WTC11 (cell line): Measurements from ENCODE around the gene ZCCHC18. TPM values are rescaled to one million over a fixed set of nuclear protein-coding genes. Genes with fewer than 3 reads are reported as not detected.

Experiments
- ATAC-seq: fragments of 200-7000 bp; cut with Tn5 transposase; 2 replicates; pipeline ENCODE4 v1.10.0; 2021; ENCODE audit warnings: mild to moderate bottlenecking, moderate library complexity
- CTCF ChIA-PET: fragments of 300-600 bp; sonication (Branson Sonifier 250); formaldehyde crosslinking; loops from one replicate; lab custom pipeline; 2021; ENCODE audit warnings: antibody characterized with exemption; lab: Charles Lee
- POLR2A ChIA-PET: fragments of 350-600 bp; sonication (Branson Sonifier 250); formaldehyde crosslinking; loops from one replicate; lab custom pipeline; 2021; ENCODE audit warnings: antibody characterized with exemption; lab: Charles Lee
- DNase-seq: peaks from one replicate; pipeline ENCODE4 v3.0.0; 2021; ENCODE audit warnings: low spot score
- H3K27ac Mint-ChIP-seq: 2 replicates; pipeline ENCODE4 v1.8.0; 2021; ENCODE audit warnings: mixed read lengths
- H3K27me3 Mint-ChIP-seq: 2 replicates; pipeline ENCODE4 v1.8.0; 2021; ENCODE audit warnings: low read depth, mild to moderate bottlenecking, moderate library complexity, mixed read lengths
- H3K36me3 Mint-ChIP-seq: 2 replicates; pipeline ENCODE4 v1.8.0; 2021; ENCODE audit warnings: mixed read lengths
- H3K4me1 Mint-ChIP-seq: 2 replicates; pipeline ENCODE4 v1.8.0; 2022; ENCODE audit warnings: mixed read lengths
- H3K4me3 Mint-ChIP-seq: 2 replicates; pipeline ENCODE4 v1.8.0; 2021; ENCODE audit warnings: mild to moderate bottlenecking, moderate library complexity, mixed read lengths
- H3K9me3 Mint-ChIP-seq: 2 replicates; pipeline ENCODE4 v1.8.0; 2021; ENCODE audit warnings: mixed read lengths
- CREM ChIP-seq: sonication (generic); formaldehyde crosslinking; IDR thresholded peaks from 2 replicates; pipeline ENCODE4 v1.8.1; 2022; ENCODE audit warnings: mild to moderate bottlenecking, missing genetic modification reagents, moderate library complexity
- MXD4 ChIP-seq: fragments of 250-450 bp; sonication (Bioruptor Pico); IDR thresholded peaks from 2 replicates; pipeline ENCODE4 v1.8.0; 2021; ENCODE audit warnings: mild to moderate bottlenecking, moderate library complexity, borderline replicate concordance
- SMAD3 ChIP-seq: sonication (generic); formaldehyde crosslinking; IDR thresholded peaks from 2 replicates; pipeline ENCODE4 v1.8.0; 2022; ENCODE audit warnings: missing genetic modification reagents, mild to moderate bottlenecking, borderline replicate concordance
- SOX15 ChIP-seq: fragments of 250-450 bp; sonication (Bioruptor Pico); IDR thresholded peaks from 2 replicates; pipeline ENCODE4 v1.9.0; 2021; ENCODE audit warnings: mild to moderate bottlenecking
- TP53 ChIP-seq: sonication (generic); formaldehyde crosslinking; IDR thresholded peaks from 2 replicates; pipeline ENCODE4 v1.8.1; 2023; ENCODE audit warnings: mild to moderate bottlenecking, missing genetic modification reagents
- ZNF121 ChIP-seq: sonication (generic); formaldehyde crosslinking; IDR thresholded peaks from 2 replicates; pipeline ENCODE4 v1.8.0; 2023; ENCODE audit warnings: missing genetic modification reagents
- ZNF138 ChIP-seq: sonication (generic); formaldehyde crosslinking; conservative IDR thresholded peaks from 2 replicates; pipeline ENCODE4 v1.8.1; 2022; ENCODE audit warnings: mild to moderate bottlenecking, moderate library complexity, missing genetic modification reagents
- ZNF396 ChIP-seq: fragments of 250-450 bp; sonication (Bioruptor Pico); IDR thresholded peaks from 2 replicates; pipeline ENCODE4 v1.8.0; 2021; ENCODE audit warnings: mild to moderate bottlenecking, moderate library complexity, borderline replicate concordance
- ZNF416 ChIP-seq: fragments of 250-450 bp; sonication (Bioruptor Pico); IDR thresholded peaks from 2 replicates; pipeline ENCODE4 v1.9.0; 2021; ENCODE audit warnings: mild to moderate bottlenecking, inconsistent platforms
- total RNA-seq: library from RNA; stranded (reverse); gene quantifications from 3 replicates; pipeline ENCODE4 v1.2.3, GENCODE V29; 2021
- TF ChIP-seq, protein P1 (sequence below): sonication (generic); formaldehyde crosslinking; IDR thresholded peaks from 2 replicates; pipeline ENCODE4 v1.8.1; 2023; ENCODE audit warnings: mild to moderate bottlenecking, missing genetic modification reagents
- TF ChIP-seq, protein P2 (sequence below): sonication (generic); formaldehyde crosslinking; IDR thresholded peaks from 2 replicates; pipeline ENCODE4 v1.8.1; 2022; ENCODE audit warnings: mild to moderate bottlenecking, moderate library complexity, missing genetic modification reagents
- TF ChIP-seq, protein P3 (sequence below): sonication (generic); formaldehyde crosslinking; conservative IDR thresholded peaks from 2 replicates; pipeline ENCODE4 v1.8.1; 2022; ENCODE audit warnings: mild to moderate bottlenecking, missing genetic modification reagents
- TF ChIP-seq, protein P4 (sequence below): sonication (generic); formaldehyde crosslinking; IDR thresholded peaks from 2 replicates; pipeline ENCODE4 v1.8.0; 2023; ENCODE audit warnings: missing genetic modification reagents, mild to moderate bottlenecking, borderline replicate concordance
- TF ChIP-seq, protein P5 (sequence below): sonication (generic); formaldehyde crosslinking; IDR thresholded peaks from 2 replicates; pipeline ENCODE4 v1.8.1; 2022; ENCODE audit warnings: low read depth, missing genetic modification reagents, borderline replicate concordance
- TF ChIP-seq, protein P6 (sequence below): sonication (generic); formaldehyde crosslinking; IDR thresholded peaks from 2 replicates; pipeline ENCODE4 v1.8.0; 2022; ENCODE audit warnings: mild to moderate bottlenecking, missing genetic modification reagents
- TF ChIP-seq, protein P7 (sequence below): sonication (generic); formaldehyde crosslinking; IDR thresholded peaks from 2 replicates; pipeline ENCODE4 v1.8.1; 2023; ENCODE audit warnings: mild to moderate bottlenecking, missing genetic modification reagents
- TF ChIP-seq, protein P8 (sequence below): sonication (generic); formaldehyde crosslinking; IDR thresholded peaks from 2 replicates; pipeline ENCODE4 v1.8.1; 2022; ENCODE audit warnings: missing genetic modification reagents, borderline replicate concordance

Gene ZCCHC18
- total RNA-seq, 1 experiment from 2014 or later = 2.3 TPM

DNA sequence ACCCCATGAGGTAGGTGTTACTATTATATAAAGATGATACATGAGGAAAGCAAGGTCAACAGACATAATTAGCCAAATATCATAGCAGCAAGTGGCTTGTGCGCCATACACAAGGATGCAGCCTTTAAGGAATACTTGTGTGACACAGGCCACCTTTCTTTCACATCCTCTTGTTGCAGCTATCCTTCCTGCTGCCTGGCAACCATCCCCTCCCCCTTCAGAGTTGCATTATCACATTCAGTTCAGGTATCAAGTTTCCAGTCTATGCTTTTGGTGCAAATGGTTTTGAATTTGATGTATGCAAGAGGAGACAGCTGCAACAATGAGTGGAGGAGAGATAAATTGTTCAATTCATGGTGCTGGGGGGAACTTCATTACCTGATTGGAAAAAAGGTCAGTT, 6.4 kb downstream of the ZCCHC18 start:
- H3K9me3 Mint-ChIP-seq = no peaks in the 10 kb centered on the region
- TF ChIP-seq ZNF416 (no peak), TP53 (CRISPR knock-in tag) (no peak), SMAD3 (CRISPR knock-in tag) (no peak), ZNF138 (no peak), SOX15 (CRISPR knock-in tag) (no peak), ZNF121 (CRISPR knock-in tag) (no peak), ZNF396 (CRISPR knock-in tag) (no peak), CREM (CRISPR knock-in tag) (no peak), MXD4 (CRISPR knock-in tag) (no peak)
- TF ChIP-seq, protein P1, sequence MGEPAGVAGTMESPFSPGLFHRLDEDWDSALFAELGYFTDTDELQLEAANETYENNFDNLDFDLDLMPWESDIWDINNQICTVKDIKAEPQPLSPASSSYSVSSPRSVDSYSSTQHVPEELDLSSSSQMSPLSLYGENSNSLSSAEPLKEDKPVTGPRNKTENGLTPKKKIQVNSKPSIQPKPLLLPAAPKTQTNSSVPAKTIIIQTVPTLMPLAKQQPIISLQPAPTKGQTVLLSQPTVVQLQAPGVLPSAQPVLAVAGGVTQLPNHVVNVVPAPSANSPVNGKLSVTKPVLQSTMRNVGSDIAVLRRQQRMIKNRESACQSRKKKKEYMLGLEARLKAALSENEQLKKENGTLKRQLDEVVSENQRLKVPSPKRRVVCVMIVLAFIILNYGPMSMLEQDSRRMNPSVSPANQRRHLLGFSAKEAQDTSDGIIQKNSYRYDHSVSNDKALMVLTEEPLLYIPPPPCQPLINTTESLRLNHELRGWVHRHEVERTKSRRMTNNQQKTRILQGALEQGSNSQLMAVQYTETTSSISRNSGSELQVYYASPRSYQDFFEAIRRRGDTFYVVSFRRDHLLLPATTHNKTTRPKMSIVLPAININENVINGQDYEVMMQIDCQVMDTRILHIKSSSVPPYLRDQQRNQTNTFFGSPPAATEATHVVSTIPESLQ (CRISPR knock-in tag) = no peak
- TF ChIP-seq, protein P2, sequence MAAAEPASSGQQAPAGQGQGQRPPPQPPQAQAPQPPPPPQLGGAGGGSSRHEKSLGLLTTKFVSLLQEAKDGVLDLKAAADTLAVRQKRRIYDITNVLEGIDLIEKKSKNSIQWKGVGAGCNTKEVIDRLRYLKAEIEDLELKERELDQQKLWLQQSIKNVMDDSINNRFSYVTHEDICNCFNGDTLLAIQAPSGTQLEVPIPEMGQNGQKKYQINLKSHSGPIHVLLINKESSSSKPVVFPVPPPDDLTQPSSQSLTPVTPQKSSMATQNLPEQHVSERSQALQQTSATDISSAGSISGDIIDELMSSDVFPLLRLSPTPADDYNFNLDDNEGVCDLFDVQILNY = no peak
- TF ChIP-seq, protein P3, sequence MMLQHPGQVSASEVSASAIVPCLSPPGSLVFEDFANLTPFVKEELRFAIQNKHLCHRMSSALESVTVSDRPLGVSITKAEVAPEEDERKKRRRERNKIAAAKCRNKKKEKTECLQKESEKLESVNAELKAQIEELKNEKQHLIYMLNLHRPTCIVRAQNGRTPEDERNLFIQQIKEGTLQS (CRISPR knock-in tag) = no peak
- TF ChIP-seq, protein P4, sequence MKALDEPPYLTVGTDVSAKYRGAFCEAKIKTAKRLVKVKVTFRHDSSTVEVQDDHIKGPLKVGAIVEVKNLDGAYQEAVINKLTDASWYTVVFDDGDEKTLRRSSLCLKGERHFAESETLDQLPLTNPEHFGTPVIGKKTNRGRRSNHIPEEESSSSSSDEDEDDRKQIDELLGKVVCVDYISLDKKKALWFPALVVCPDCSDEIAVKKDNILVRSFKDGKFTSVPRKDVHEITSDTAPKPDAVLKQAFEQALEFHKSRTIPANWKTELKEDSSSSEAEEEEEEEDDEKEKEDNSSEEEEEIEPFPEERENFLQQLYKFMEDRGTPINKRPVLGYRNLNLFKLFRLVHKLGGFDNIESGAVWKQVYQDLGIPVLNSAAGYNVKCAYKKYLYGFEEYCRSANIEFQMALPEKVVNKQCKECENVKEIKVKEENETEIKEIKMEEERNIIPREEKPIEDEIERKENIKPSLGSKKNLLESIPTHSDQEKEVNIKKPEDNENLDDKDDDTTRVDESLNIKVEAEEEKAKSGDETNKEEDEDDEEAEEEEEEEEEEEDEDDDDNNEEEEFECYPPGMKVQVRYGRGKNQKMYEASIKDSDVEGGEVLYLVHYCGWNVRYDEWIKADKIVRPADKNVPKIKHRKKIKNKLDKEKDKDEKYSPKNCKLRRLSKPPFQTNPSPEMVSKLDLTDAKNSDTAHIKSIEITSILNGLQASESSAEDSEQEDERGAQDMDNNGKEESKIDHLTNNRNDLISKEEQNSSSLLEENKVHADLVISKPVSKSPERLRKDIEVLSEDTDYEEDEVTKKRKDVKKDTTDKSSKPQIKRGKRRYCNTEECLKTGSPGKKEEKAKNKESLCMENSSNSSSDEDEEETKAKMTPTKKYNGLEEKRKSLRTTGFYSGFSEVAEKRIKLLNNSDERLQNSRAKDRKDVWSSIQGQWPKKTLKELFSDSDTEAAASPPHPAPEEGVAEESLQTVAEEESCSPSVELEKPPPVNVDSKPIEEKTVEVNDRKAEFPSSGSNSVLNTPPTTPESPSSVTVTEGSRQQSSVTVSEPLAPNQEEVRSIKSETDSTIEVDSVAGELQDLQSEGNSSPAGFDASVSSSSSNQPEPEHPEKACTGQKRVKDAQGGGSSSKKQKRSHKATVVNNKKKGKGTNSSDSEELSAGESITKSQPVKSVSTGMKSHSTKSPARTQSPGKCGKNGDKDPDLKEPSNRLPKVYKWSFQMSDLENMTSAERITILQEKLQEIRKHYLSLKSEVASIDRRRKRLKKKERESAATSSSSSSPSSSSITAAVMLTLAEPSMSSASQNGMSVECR (CRISPR knock-in tag) = no peak
- TF ChIP-seq, protein P5, sequence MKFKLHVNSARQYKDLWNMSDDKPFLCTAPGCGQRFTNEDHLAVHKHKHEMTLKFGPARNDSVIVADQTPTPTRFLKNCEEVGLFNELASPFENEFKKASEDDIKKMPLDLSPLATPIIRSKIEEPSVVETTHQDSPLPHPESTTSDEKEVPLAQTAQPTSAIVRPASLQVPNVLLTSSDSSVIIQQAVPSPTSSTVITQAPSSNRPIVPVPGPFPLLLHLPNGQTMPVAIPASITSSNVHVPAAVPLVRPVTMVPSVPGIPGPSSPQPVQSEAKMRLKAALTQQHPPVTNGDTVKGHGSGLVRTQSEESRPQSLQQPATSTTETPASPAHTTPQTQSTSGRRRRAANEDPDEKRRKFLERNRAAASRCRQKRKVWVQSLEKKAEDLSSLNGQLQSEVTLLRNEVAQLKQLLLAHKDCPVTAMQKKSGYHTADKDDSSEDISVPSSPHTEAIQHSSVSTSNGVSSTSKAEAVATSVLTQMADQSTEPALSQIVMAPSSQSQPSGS (CRISPR knock-in tag) = no peak
- TF ChIP-seq, protein P6, sequence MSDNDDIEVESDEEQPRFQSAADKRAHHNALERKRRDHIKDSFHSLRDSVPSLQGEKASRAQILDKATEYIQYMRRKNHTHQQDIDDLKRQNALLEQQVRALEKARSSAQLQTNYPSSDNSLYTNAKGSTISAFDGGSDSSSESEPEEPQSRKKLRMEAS (CRISPR knock-in tag) = no peak
- TF ChIP-seq, protein P7, sequence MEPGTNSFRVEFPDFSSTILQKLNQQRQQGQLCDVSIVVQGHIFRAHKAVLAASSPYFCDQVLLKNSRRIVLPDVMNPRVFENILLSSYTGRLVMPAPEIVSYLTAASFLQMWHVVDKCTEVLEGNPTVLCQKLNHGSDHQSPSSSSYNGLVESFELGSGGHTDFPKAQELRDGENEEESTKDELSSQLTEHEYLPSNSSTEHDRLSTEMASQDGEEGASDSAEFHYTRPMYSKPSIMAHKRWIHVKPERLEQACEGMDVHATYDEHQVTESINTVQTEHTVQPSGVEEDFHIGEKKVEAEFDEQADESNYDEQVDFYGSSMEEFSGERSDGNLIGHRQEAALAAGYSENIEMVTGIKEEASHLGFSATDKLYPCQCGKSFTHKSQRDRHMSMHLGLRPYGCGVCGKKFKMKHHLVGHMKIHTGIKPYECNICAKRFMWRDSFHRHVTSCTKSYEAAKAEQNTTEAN (CRISPR knock-in tag) = no peak
- TF ChIP-seq, protein P8, sequence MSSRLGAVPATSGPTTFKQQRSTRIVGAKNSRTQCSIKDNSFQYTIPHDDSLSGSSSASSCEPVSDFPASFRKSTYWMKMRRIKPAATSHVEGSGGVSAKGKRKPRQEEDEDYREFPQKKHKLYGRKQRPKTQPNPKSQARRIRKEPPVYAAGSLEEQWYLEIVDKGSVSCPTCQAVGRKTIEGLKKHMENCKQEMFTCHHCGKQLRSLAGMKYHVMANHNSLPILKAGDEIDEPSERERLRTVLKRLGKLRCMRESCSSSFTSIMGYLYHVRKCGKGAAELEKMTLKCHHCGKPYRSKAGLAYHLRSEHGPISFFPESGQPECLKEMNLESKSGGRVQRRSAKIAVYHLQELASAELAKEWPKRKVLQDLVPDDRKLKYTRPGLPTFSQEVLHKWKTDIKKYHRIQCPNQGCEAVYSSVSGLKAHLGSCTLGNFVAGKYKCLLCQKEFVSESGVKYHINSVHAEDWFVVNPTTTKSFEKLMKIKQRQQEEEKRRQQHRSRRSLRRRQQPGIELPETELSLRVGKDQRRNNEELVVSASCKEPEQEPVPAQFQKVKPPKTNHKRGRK (CRISPR knock-in tag) = no peak
- CTCF ChIA-PET = no interaction called here
- ATAC-seq (no peak), DNase-seq (no peak)
- POLR2A ChIA-PET = no interaction called here
- H3K27me3 Mint-ChIP-seq = peaks cover 3% of the 10 kb centered on the region; the same call in 1 of the 2 replicates
- no peak overlapping the region for H3K27ac Mint-ChIP-seq
- peaks cover 7% of the 10 kb centered on the region for H3K4me1 Mint-ChIP-seq
- no peaks in the 10 kb centered on the region for H3K36me3 Mint-ChIP-seq
- H3K4me3 Mint-ChIP-seq = no peak overlapping the region
